ENCODE data around the gene PGBD5. TPM values are rescaled to one million over a fixed set of nuclear protein-coding genes. Genes with fewer than 3 reads are reported as not detected.

PGBD5 gene
- total RNA-seq, 1 donor from 2014 or later: 8.7 TPM

GRCh38 chr1:230307213-230307612, 118.9 kb downstream of the PGBD5 start:
- Mint-ChIP-seq H3K4me3 (no peak overlapping the region), H3K36me3 (no peaks in the 10 kb centered on the region), H3K27ac (no peak overlapping the region), H3K9me3 (no peaks in the 10 kb centered on the region), H3K27me3 (peaks cover 14% of the 10 kb centered on the region), H3K4me1 (ENCODE audit: unreplicated experiment) (peaks cover 4% of the 10 kb centered on the region)
- no peak for DNase-seq (ENCODE audit: extremely low spot score, unreplicated experiment)
- no peak for TF ChIP-seq CTCF (conservative IDR thresholded peaks at IDR 0.05)

GRCh38 chr1:230306169-230306568, 120.0 kb downstream of the PGBD5 start:
- Mint-ChIP-seq H3K4me3 (no peak overlapping the region), H3K4me1 (ENCODE audit: unreplicated experiment) (peaks cover 4% of the 10 kb centered on the region), H3K9me3 (no peaks in the 10 kb centered on the region), H3K27ac (no peak overlapping the region), H3K27me3 (peaks cover 10% of the 10 kb centered on the region), H3K36me3 (no peaks in the 10 kb centered on the region)
- TF ChIP-seq CTCF (conservative IDR thresholded peaks at IDR 0.05): no peak
- DNase-seq (ENCODE audit: extremely low spot score, unreplicated experiment): no peak

DNA sequence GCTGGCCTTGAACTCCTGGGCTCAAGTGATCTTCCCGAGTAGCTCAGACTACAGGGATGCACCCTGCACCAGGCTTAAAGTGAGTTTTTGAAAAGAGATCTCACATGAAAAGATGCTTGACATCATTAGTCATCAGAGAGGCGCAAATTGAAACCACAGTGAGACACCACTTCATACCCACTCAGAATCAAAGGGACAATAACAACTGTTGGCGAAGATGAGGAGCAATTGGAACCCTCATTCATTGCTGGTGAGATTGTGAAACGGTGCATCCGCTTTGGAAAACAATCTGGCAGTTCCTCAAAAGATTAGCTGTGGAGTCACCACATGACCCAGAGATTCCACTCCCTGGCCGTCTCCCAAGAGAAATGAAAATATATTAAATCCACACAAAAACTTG, 122.3 kb downstream of the PGBD5 start:
- H3K36me3 Mint-ChIP-seq: no peaks in the 10 kb centered on the region
- no peak overlapping the region for H3K4me3 Mint-ChIP-seq
- DNase-seq (ENCODE audit: extremely low spot score, unreplicated experiment): no peak
- H3K27ac Mint-ChIP-seq: no peak overlapping the region
- TF ChIP-seq CTCF (conservative IDR thresholded peaks at IDR 0.05): no peak
- H3K9me3 Mint-ChIP-seq: no peaks in the 10 kb centered on the region
- no peaks in the 10 kb centered on the region for H3K4me1 Mint-ChIP-seq (ENCODE audit: unreplicated experiment)
- H3K27me3 Mint-ChIP-seq: peaks cover 7% of the 10 kb centered on the region

GRCh38 chr1:230303069-230303468, 123.1 kb downstream of the PGBD5 start:
- Mint-ChIP-seq H3K4me1 (ENCODE audit: unreplicated experiment) (no peaks in the 10 kb centered on the region), H3K4me3 (no peak overlapping the region), H3K27ac (no peak overlapping the region), H3K36me3 (no peaks in the 10 kb centered on the region), H3K27me3 (peaks cover 7% of the 10 kb centered on the region), H3K9me3 (no peaks in the 10 kb centered on the region)
- peak; percentile 18 for TF ChIP-seq CTCF (conservative IDR thresholded peaks at IDR 0.05)
- no peak for DNase-seq (ENCODE audit: extremely low spot score, unreplicated experiment)

GRCh38 chr1:230301822-230302221, 124.3 kb downstream of the PGBD5 start:
- H3K4me3 Mint-ChIP-seq: no peak overlapping the region
- H3K27me3 Mint-ChIP-seq: peaks cover 7% of the 10 kb centered on the region
- no peak for DNase-seq (ENCODE audit: extremely low spot score, unreplicated experiment)
- no peak overlapping the region for H3K27ac Mint-ChIP-seq
- H3K9me3 Mint-ChIP-seq: no peaks in the 10 kb centered on the region
- no peaks in the 10 kb centered on the region for H3K36me3 Mint-ChIP-seq
- H3K4me1 Mint-ChIP-seq (ENCODE audit: unreplicated experiment): no peaks in the 10 kb centered on the region
- no peak for TF ChIP-seq CTCF (conservative IDR thresholded peaks at IDR 0.05)

DNA sequence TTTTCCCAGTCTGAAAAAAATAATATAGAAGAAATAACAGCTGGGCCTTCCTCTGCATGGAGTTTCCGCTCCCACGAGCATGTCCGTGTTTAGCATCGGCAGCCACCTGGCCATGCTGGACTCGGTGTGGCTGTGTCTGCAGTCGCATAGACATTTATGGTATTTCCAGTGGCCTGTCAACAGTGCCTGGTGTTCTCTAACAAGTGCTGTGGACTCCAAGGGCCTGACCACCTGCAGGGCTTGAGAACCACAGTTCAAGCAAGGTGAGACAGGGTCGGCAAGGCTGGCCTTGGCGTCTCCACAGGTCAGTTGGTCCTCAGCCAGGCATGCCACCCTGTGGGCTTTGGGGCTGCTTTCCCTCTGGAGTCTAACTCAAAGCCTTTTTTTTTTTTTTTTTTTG, 124.8 kb downstream of the PGBD5 start:
- DNase-seq (ENCODE audit: extremely low spot score, unreplicated experiment): no peak
- Mint-ChIP-seq H3K4me3 (no peak overlapping the region), H3K27ac (no peak overlapping the region), H3K4me1 (ENCODE audit: unreplicated experiment) (no peaks in the 10 kb centered on the region), H3K36me3 (no peaks in the 10 kb centered on the region), H3K9me3 (no peaks in the 10 kb centered on the region), H3K27me3 (peaks cover 7% of the 10 kb centered on the region)
- no peak for TF ChIP-seq CTCF (conservative IDR thresholded peaks at IDR 0.05)

Data from type B pancreatic cell (in vitro differentiated cells).